ENCODE measurements around the gene CYSRT1.

Gene CYSRT1

DNA sequence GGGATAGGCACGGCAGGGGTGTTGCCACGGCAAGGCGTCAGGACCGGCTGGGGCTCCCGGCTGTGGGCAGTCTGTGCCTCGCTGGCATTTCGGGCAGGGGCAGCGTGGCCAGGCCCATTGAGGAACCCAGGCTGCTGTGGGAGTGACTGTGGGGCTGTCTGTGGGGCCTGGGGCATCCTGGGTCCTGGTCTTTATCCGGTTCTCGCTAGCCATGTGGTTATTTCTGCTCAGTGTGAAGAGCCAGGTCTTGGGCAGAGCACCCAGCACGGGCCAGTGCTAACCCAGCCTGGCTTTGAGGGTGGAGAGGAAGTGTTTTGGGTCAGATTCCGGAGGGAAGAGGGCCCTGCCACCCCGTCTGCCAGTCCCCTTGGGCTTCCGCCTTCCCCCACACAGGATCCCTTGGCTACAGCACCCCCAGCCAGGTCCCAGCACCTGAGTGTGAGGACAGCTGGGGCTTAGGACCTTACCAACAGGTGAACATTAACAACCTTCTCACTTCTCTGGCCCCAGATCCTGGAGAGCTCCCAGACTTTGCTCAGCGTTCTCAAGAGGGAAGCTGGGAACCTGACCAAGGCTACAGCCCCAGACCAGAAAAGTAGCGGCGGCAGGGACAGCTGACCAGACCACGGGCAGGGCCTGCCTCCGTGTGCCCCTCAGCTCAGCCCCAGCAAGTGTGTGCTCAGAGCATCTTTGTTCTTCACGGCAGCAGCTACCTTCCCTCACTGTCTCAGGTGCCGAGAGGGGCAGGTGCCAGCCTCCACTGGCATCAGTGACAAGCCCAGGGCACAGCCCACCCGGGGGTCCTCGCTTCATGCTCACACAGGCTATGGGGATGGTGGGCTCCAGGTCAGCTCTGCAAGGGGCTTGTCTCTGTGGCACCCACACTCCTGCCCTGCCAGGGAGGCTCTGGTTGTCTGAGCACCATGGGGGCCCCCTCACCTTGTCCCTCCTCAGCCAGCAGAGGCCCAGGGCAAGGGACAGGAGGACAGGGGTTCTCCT lies 35.4 kb upstream of the CYSRT1 start:
- H3K27ac ChIP-seq: peak overlapping the region; percentile 91 to 99 (median 97)

DNA sequence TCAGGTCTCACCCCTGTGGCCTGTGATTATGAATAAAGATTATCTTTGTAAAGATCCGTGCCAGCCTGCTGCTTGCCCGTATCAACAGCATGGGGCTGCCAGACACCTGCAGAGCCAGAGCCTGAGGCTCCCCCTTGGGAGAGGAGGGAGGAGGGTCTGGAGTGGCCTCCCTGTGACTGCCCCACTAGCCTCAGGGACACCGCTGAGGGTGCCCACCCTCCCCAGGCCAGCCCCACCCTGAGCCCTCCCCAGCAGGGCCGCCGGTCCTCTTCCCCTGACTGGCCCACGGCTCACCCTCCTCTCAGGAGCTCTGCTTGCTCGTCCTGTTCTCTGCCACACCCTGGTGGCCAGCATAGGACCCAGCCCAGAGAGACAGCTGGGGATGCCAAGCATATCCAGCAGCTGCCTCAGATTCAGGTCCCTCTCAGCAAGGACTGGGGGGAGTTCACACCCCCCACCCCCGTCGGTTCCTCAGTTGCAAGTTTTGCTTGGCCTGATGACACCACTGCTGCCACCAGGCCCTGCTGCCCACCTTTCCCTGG lies 34.6 kb upstream of the CYSRT1 start:
- peak overlapping the region in 17 of 21 experiments; percentile 91 to 99 (median 97) for H3K27ac ChIP-seq
- H3K4me3 ChIP-seq: peak overlapping the region in 1 of 7 experiments; percentile 99

More for the DNA sequence above, 35.4 kb upstream of the CYSRT1 start:
- peak overlapping the region; percentile 77 to 99 (median 90) for H3K4me3 ChIP-seq

DNA sequence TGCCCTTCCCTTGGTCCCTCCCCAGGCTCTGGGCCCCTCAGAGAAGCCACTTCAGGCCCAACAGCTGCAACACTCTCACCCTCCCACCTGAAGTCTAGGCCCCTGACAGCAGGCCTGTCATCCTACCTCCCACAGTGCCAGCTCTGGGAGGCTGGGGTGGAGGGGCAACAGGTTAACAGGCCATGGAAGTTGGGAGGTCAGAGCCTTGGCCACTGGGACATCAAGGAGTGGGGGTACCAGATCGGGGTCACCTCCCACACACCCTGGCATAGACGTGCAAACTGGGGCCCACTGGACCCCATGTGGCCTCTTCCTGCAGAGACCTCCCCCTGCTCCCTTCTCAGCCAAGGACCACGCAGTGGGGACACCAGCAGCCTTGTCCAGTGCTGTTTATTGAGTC lies 33.7 kb upstream of the CYSRT1 start:
- H3K27ac ChIP-seq: peak overlapping the region in 2 of 21 experiments; percentile 32 to 97

DNA sequence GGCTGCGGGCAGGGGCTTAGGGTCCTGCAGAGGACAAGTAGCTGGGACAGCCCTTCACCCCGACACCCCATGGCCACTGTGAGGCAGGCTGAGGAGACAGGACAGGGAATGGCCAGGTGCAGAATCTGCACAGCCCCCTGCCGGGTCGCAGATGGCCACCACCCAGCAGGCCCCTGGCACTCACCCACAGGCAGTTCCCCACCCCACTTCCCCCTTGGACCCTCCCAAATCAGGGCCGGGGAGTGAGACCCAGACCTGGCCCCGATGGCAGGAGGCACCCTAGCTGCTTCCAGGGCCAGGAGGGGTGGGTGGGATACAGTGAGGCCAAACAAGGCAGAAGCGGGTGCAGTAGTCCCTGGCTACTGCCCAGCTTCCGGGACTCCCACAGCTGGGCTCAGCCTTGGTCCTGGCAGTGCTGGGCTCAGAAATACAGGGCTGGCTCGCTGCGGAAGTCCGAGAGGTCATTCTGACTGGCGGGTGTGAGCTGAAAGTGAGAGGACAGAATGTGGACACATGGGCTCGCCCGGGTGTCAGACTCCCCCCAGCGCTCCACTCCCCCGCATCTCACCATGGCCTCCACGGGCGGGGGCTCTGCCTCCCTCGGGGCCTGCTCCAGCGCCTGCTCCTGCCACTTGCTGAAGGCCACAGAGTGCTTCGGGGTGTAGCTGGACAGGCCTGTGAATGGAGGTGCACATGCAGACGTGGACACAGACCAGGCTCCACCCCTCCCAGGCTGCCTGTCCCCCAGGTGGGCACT lies 33.1 kb upstream of the CYSRT1 start:
- peak overlapping the region in 1 of 21 experiments; percentile 32 for H3K27ac ChIP-seq
- H3K4me3 ChIP-seq: no peak overlapping the region

More for the DNA sequence above, 33.7 kb upstream of the CYSRT1 start:
- H3K4me3 ChIP-seq: no peak overlapping the region

DNA sequence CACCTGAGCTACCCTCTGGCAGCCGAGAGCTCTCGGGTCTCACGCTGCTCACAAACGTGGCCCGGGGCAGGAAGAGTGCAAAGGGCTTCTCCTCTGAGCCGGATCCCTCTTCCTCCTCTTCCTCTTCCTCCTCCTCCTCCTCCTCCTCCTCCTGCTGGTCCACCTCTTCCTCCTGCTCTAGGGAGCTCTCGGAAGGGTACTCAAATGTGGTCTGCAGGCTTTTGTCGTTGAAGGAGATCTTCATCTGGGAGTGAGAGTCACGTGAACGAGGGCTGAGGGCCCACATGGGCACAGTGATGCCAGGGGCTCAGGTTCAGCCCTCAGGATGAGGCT lies 32.6 kb upstream of the CYSRT1 start:
- no peak overlapping the region for H3K27ac ChIP-seq
- no peak overlapping the region for H3K4me3 ChIP-seq

DNA sequence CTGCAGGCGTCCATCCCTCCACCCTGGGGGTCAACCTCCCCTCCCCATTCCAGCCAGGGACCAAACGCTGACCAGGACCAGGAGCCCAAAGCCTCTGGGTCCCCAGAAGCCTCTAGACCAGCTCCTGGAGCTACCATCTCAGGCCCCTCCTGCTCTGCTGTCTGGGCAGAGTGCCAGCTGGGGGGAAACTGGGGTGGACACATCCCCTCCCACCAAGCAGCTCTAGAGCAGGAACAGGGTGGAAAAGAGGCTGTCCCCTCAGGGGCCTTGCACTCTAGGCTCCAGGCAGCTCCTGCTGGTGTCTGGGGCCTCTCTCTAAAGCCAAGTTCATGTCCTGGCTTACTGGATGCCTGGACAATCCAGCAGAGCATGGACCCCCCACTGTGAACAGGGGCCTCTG lies 32.1 kb upstream of the CYSRT1 start:
- Histone ChIP-seq H3K4me3 (no peak overlapping the region), H3K27ac (no peak overlapping the region)

DNA sequence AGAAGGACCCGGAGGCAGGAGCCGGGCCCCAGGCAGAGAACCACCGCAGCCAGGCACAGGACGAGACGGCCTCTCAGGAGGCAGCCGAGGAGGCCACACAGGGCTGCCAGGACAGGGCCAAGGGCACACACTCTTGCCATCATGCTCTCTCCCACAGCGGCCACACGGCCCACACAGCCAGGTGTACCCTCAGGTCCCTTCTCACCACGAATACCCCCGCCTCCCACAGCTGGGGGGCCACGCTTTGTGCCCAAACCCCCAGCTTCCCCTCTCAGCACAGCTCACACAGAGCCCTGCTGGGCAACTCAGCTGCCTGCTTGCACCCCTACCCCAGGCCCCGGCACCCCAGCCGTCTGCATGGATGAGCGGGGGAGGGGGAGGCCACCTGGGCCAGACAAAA lies 31.2 kb upstream of the CYSRT1 start:
- peak overlapping the region in 2 of 21 experiments; percentile 40 to 72 for H3K27ac ChIP-seq

DNA sequence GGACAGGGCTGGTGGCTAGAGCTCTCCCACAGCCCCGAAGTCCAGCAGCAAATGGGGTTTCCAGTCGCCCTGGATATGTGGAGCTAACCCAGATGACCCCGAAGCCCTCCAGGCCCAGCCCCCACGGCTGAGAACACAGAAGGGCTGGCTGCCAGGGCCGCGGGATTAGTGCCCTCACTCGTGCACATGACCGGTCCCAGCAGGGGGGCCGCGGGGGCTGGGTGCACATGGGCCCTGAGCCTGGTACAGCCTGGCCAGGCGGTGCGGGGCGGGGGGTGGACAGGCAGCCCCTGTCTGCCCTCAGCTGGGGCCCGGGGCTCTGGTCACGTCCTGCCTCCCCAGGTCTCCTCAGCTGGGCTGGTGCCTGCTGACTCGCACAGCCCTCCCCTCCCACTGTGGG lies 30.6 kb upstream of the CYSRT1 start:
- no peak overlapping the region for H3K4me3 ChIP-seq
- H3K27ac ChIP-seq: peak overlapping the region in 9 of 21 experiments; percentile 1 to 72 (median 36)

More for the DNA sequence above, 31.2 kb upstream of the CYSRT1 start:
- H3K4me3 ChIP-seq: no peak overlapping the region

DNA sequence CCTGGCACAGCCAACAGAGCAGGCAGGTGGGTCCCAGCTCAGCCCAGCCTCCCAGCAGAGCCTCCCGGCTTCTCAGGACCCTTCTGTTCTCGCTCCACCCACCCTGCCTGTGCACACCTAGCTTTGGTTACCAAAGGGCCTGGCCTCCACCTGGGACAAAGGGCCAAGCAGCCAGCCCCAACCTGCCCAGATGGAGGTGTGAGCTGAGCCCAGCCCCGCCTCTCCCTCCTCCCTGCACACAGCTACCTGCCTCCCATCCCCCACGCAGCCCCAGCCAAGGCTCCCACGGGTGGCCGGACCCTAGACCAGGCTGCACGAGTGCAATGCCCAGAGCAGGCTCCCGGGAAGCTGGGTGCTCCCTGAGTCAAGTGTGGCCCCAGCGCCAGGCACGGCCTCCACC lies 30.1 kb upstream of the CYSRT1 start:
- peak overlapping the region in 10 of 21 experiments; percentile 1 to 72 (median 49) for H3K27ac ChIP-seq
- peak overlapping the region in 1 of 7 experiments; percentile 16 for H3K4me3 ChIP-seq

DNA sequence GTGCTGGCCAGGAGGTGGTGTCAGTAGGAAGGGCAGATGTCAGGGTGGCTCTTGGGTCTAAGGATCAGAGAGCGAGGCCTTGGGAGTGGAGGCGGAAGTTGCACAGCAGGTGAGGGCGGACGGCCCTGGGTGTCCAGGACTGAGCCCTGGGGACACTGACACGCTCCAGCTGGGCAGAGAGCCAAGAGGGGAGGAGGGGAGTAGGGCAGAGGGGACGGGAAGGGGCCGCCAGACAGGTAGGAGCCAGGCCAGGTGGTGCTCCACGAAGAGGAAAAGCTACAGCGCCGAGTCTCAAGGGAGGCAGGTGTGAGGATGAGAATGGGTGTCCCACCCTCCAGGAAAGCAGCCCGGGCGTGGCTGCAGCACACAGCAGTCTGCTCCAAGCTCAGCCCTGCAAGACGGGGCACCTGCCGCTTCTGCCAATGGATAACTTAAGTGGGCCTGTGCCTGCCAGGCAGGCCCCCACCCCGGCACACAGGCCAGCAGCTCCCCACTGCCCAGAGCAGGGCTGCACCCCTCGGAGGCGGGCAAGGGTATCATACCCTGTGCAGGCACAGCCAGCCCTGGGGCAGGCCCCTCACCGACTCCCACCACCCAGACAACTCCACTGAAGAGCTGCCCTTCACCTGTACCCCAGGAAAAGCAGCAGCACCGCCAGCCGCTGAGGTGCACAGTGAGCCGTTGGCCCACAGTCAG lies 29.3 kb upstream of the CYSRT1 start:
- Histone ChIP-seq H3K27ac (peak overlapping the region in 9 of 21 experiments; percentile 1 to 72 (median 50)), H3K4me3 (peak overlapping the region in 1 of 7 experiments; percentile 16)

DNA sequence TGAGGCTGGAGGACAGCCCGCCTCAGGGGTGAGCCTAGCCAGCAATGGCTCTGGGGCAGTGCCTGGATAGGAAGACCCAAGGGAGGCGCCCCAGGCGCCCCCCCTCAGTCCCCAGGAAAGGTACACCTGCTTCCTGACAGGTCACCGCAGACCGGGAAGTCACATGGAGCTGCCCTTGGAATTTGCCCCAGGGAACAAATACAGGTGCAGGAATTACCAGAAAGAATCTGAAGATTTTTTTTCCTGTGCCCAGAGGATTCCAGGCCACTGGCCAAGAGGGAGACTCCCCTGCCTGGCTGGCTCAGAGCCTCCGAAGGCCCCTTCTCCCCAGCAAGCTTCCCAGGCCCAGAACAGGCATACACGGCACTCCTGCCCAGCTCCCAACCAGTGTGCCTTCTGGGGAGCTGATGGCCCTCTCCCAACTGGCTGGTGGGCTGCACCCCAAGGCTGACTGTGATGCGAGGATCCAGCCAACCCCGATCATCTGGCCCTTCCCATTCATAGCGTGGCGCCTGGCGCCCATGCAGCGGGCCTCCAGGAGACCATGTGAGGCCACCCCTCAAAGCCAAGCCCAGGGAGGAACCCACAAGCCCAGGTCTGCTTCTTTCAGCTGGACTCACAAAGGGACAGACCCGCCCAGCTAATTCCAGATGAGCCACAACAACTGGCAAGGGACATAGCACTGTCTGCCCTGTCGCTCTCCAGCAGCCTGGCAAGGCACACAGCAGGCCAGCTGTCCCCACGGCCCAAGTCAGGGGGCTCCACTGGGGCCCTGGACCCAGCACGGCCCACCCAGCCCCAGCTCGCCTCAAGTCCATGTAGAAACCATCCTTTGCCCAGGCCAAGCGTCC lies 26.7 kb upstream of the CYSRT1 start:
- H3K27ac ChIP-seq: peak overlapping the region in 1 of 21 experiments; percentile 17

DNA sequence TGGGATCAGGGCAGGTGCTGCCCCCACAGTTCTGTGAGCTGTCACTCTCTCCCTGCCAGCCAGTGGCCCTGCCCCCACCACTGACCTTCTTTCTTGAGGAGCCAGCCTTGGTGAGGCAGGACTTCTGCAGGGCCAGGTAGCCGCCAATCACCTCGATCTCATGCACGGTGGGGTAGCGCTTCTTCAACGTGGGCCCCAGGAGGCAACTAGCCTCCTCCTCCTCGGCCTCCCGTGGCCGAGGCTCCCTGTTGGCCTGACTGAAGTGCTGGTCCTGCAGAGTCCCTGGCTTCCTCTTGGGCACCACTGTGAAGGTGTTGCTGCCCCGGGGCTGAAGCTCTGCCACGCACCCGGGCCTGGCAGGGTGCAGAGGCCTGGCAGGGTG lies 26.1 kb upstream of the CYSRT1 start:
- H3K27ac ChIP-seq: peak overlapping the region in 5 of 21 experiments; percentile 11 to 51 (median 39)
- no peak overlapping the region for H3K4me3 ChIP-seq

More for the DNA sequence above, 26.7 kb upstream of the CYSRT1 start:
- H3K4me3 ChIP-seq: no peak overlapping the region

DNA sequence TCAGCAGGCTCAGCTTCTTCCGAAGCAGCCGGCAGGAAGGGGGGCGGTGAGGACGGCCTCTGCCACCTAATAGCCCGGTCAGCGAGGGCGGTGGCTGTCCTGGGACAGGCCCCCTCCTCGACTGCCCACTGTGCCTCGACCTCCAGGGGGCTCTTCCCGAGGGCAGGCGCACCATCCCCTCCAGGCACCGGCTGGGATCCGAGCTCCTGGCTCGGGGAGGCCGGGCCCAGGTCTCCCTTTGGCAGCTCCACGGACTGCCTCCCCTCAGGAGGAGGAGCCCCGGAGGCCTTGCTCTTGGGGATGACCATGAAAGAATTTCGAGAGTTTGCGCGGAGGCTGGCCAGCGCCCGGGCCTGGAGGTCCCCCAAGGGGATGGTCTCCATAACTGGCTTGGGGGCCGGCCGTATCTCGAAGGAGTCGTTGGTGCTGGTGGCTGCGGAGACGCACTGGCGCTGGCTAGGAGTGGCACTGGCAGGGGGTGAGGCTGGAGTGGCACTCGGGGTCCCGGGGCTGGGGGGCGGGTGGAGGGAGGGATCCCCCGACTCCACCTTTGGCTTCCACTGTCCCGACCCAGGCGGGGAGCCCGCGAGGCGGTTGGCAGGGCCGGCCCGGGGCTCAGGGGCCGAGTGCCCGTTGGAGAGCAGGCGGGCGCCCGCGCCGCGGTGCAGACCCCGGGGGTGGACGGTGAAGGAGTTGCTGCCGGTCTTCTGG lies 25.4 kb upstream of the CYSRT1 start:
- H3K27ac ChIP-seq: peak overlapping the region in 7 of 21 experiments; percentile 7 to 65 (median 39)
- peak overlapping the region; percentile 9 to 71 (median 27) for H3K4me3 ChIP-seq

DNA sequence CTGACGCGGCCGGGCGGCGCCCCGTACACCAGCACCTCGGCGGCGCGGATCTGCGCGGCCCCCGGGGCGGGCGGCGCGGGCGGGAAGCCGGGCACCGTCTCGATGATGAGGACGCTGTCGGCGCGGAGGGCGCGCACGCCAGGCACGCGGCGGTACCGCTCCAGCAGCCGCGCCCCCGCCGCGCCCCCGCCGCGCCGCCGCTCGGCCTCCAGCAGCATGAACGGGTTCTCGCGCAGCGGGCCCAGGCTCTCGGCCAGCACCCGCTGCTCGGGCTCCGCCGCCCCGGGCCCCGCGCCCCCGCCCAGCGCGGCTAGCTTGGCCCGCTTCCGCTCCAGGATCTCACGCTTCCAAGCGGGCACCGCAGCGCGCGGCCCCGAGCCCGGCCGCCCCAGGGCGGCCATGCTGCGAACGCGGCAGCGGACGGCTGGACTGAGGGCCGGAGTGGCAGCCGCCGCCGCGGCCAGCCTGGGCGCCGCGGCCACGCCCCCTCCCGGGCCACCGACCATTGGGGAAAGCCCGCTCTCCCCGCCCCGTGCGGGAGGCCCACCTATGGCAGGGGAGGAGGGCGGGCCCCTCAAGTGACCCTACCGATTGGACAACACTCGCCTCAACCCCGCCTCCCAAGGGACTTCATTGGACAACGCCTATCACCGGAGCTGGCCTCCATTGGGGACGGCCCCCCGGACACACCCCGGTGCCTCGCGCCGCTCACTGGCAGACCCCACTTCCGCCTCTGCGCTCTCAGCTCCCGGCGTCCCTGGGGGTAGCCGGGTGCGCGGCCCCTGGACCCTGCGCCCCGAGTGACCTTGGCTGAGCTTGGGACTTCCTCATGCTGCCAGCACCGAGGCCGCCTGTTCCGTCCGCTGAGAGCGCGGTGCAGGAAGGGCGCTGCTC lies 24.4 kb upstream of the CYSRT1 start, which contains the start of gene TPRN:
TSS of gene TPRN (minus strand) at position 431 of the 894 bp plus-strand sequence. CDS start at position 401, 30 bp downstream.
- peak within 1 kb of the TSS; percentile 45 to 71 (median 58) for H3K4me3 ChIP-seq

DNA sequence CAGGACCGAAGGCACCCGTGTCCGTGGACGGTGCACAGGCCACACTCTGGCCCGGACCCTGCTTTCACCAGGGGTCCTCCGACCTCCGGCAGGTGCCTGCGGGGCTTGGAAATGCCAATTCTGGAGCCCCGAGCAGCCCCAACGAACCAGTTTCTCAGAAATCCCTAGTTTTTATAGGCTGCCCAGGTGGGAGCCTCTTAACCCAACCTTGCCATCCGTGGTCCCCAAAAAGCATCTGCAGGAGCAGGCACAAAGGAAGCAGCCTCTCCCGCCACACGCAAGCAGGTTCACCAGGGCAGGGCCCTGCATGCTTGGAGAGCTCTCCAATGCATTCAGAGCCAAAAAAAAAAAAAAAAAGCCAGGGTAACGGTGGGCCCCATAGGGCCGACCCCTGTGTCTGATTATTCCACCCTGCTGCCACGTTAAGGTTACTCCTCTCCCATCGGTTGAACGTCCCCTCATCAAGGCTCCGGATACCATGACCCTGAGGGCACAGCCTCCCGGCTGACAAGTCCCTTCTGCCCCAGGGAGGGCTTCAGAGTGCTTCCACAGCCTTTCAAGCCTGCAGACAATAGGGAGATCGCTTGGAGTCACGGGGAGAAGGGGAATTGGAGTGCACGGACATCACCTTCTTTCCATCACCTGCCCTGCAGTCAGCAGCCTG lies 23.6 kb upstream of the CYSRT1 start:
- Histone ChIP-seq H3K4me3 (peak overlapping the region; percentile 45 to 71 (median 58)), H3K27ac (peak overlapping the region in 20 of 21 experiments; percentile 61 to 97 (median 82))

More for the DNA sequence above, 24.4 kb upstream of the CYSRT1 start, which contains the start of gene TPRN:
- H3K27ac ChIP-seq: peak within 1 kb of the TSS in 20 of 21 experiments; percentile 61 to 97 (median 82)

DNA sequence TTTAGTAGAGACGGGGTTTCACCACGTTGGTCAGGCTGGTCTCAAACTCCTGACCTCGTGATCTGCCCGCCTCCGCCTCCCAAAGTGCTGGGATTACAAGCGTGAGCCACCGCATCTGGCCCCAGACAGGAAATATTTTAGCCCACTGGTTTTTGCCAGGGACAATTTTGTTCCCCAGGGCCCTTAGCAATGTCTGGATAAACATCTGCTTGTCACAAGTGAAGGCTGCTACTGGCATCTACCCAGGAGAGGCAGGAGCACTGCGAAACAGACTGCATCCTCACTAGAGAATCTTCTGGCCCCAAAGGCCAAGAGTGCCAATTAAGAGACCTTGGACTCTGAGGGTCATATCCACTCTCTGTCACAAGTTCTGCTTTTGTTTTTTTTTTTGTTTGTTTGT lies 22.0 kb upstream of the CYSRT1 start:
- Histone ChIP-seq H3K27ac (no peak overlapping the region), H3K4me3 (no peak overlapping the region)
